Trophoblast cell (in vitro differentiated cells and primary cell): ENCODE results near the gene PUM2.

Experiments used
- DNase-seq, 2 donors: peaks; one replicate each; pipeline ENCODE4 v3.0.0-alpha.2; 2016
- H2AFZ ChIP-seq: 2 replicates; pipeline ENCODE4 v1.6.1; 2013; ENCODE audit warnings: low read length, moderate library complexity, mild to moderate bottlenecking; ENCODE audit not compliant: insufficient read depth, poor library complexity
- H2AK5ac ChIP-seq: 2 replicates; pipeline ENCODE4 v1.6.1; 2013; ENCODE audit warnings: mild to moderate bottlenecking, low read length
- H2BK120ac ChIP-seq: 2 replicates; pipeline ENCODE4 v1.6.1; 2013; ENCODE audit warnings: low read length, mild to moderate bottlenecking, moderate library complexity; ENCODE audit not compliant: insufficient read depth, poor library complexity
- H2BK12ac ChIP-seq: 2 replicates; pipeline ENCODE4 v1.6.1; 2013; ENCODE audit warnings: mild to moderate bottlenecking, low read length, moderate library complexity
- H2BK5ac ChIP-seq: 2 replicates; pipeline ENCODE4 v1.6.1; 2013; ENCODE audit warnings: low read length, low read depth, moderate library complexity, mild to moderate bottlenecking; ENCODE audit not compliant: poor library complexity
- H3K14ac ChIP-seq: 2 replicates; pipeline ENCODE4 v1.6.1; 2013; ENCODE audit warnings: mild to moderate bottlenecking, low read length
- H3K18ac ChIP-seq: 2 replicates; pipeline ENCODE4 v1.6.1; 2013; ENCODE audit warnings: mild to moderate bottlenecking, low read length
- H3K23ac ChIP-seq: 2 replicates; pipeline ENCODE4 v1.6.1; 2013; ENCODE audit warnings: low read length
- H3K27ac ChIP-seq: 2 replicates; pipeline ENCODE4 v1.5.1; 2013; ENCODE audit warnings: low read depth, mild to moderate bottlenecking, inconsistent platforms, low read length, moderate library complexity
- H3K27me3 ChIP-seq: 2 replicates; pipeline ENCODE4 v1.6.1; 2013; ENCODE audit warnings: inconsistent platforms, mild to moderate bottlenecking, low read length, moderate library complexity; ENCODE audit not compliant: insufficient read depth
- H3K36me3 ChIP-seq, 2 experiments: 1 replicate in 1 of 2; 2 replicates in 1 of 2; pipeline ENCODE4 v1.6.1; 2013; ENCODE audit warnings: low read length in 2 of 2, mild to moderate bottlenecking in 2 of 2, moderate library complexity in 1 of 2; ENCODE audit not compliant: insufficient read depth in 2 of 2, control insufficient read depth in 1 of 2
- H3K4ac ChIP-seq: 2 replicates; pipeline ENCODE4 v1.6.1; 2013; ENCODE audit warnings: low read depth, mild to moderate bottlenecking, low read length, moderate library complexity
- H3K4me1 ChIP-seq, 2 experiments: 1 replicate in 1 of 2; 2 replicates in 1 of 2; pipeline ENCODE4 v1.6.1; 2013; ENCODE audit warnings: low read length in 2 of 2, mild to moderate bottlenecking in 2 of 2, moderate library complexity in 1 of 2; ENCODE audit not compliant: insufficient read depth in 2 of 2, control insufficient read depth in 1 of 2
- H3K4me2 ChIP-seq: 2 replicates; pipeline ENCODE4 v1.6.1; 2013; ENCODE audit warnings: inconsistent platforms, mild to moderate bottlenecking, low read length, moderate library complexity
- H3K4me3 ChIP-seq: 2 replicates; pipeline ENCODE4 v1.5.1; 2013; ENCODE audit warnings: mild to moderate bottlenecking, low read depth, low read length, inconsistent platforms
- H3K79me1 ChIP-seq: one replicate; pipeline ENCODE4 v1.6.1; 2013; ENCODE audit warnings: low read length
- H3K79me2 ChIP-seq: 2 replicates; pipeline ENCODE4 v1.6.1; 2013; ENCODE audit warnings: low read length, mild to moderate bottlenecking; ENCODE audit not compliant: control insufficient read depth, insufficient read depth, poor library complexity
- H3K9ac ChIP-seq: 2 replicates; pipeline ENCODE4 v1.6.1; 2013; ENCODE audit warnings: mild to moderate bottlenecking, low read length
- H3K9me3 ChIP-seq: 2 replicates; pipeline ENCODE4 v1.6.1; 2013; ENCODE audit warnings: low read depth, mild to moderate bottlenecking, control low read depth, inconsistent platforms, low read length; ENCODE audit not compliant: insufficient read depth
- H4K12ac ChIP-seq: 2 replicates; pipeline ENCODE4 v1.6.1; 2013; ENCODE audit warnings: low read depth, mild to moderate bottlenecking, low read length, moderate library complexity
- H4K8ac ChIP-seq: 2 replicates; pipeline ENCODE4 v1.6.1; 2013; ENCODE audit warnings: low read depth, mild to moderate bottlenecking, low read length, moderate library complexity
- H4K91ac ChIP-seq: one replicate; pipeline ENCODE4 v1.6.1; 2013; ENCODE audit warnings: low read depth, mild to moderate bottlenecking, low read length, moderate library complexity
- WGBS: extraction: QIAGEN DNeasy Blood & Tissue Kit; methylation state at CpG from one replicate; pipeline ENCODE4 v1.1.7; 2013; ENCODE audit warnings: missing lambda C conversion rate; ENCODE audit not compliant: insufficient read length, insufficient coverage; ENCODE audit errors: extremely low coverage; 5-methylcytosine and 5-hydroxymethylcytosine counted together

The PUM2 gene

GRCh38 chr2:20216130-20217025, 134.3 kb downstream of the PUM2 start:
- H2BK120ac ChIP-seq, result no peak overlapping the region
- peaks cover 19% of the 10 kb centered on the region for H3K79me1 ChIP-seq
- H3K9me3 ChIP-seq, result peaks cover 1% of the 10 kb centered on the region
- peaks cover 3 to 15% of the 10 kb centered on the region in 2 experiments for H3K36me3 ChIP-seq
- no peak overlapping the region for H3K4ac ChIP-seq
- H2AK5ac ChIP-seq, result no peak overlapping the region
- H4K91ac ChIP-seq, result no peak overlapping the region
- no peak for DNase-seq
- no peak overlapping the region for H3K27ac ChIP-seq
- no peak overlapping the region for H2BK5ac ChIP-seq
- H3K79me2 ChIP-seq, result no peaks in the 10 kb centered on the region
- no peak overlapping the region for H3K14ac ChIP-seq
- H4K8ac ChIP-seq, result no peak overlapping the region
- no peak overlapping the region for H2AFZ ChIP-seq
- no CpG with 5 or more reads among the region's 22 CpGs for WGBS
- H3K9ac ChIP-seq, result no peak overlapping the region
- no peak overlapping the region for H3K4me2 ChIP-seq
- H4K12ac ChIP-seq, result no peak overlapping the region
- H3K27me3 ChIP-seq, result no peaks in the 10 kb centered on the region
- H3K4me3 ChIP-seq, result no peak overlapping the region
- no peak overlapping the region for H3K23ac ChIP-seq
- H3K18ac ChIP-seq, result no peak overlapping the region
- peaks cover 18% of the 10 kb centered on the region in 2 experiments for H3K4me1 ChIP-seq
- H2BK12ac ChIP-seq, result no peak overlapping the region

- no peak overlapping the region for H3K18ac ChIP-seq
- no peak overlapping the region for H3K4ac ChIP-seq
- H3K4me2 ChIP-seq, result no peak overlapping the region
- no peak overlapping the region for H2BK12ac ChIP-seq
- H3K36me3 ChIP-seq, result peaks cover 3 to 16% of the 10 kb centered on the region in 2 experiments
- H3K4me1 ChIP-seq, result peaks cover 18% of the 10 kb centered on the region in 2 experiments
- H3K9ac ChIP-seq, result no peak overlapping the region
- no peak overlapping the region for H2AFZ ChIP-seq
- H3K4me3 ChIP-seq, result no peak overlapping the region
- H3K79me2 ChIP-seq, result no peaks in the 10 kb centered on the region
- H3K9me3 ChIP-seq, result peaks cover 1% of the 10 kb centered on the region
- no peak overlapping the region for H2BK120ac ChIP-seq
- H4K8ac ChIP-seq, result no peak overlapping the region
- H4K91ac ChIP-seq, result no peak overlapping the region
- H3K14ac ChIP-seq, result no peak overlapping the region
- no peak overlapping the region for H2BK5ac ChIP-seq
- H3K23ac ChIP-seq, result no peak overlapping the region
- no peak overlapping the region for H3K27ac ChIP-seq
- H3K79me1 ChIP-seq, result peaks cover 19% of the 10 kb centered on the region
- no peak overlapping the region for H2AK5ac ChIP-seq
- H4K12ac ChIP-seq, result no peak overlapping the region
- WGBS, result no CpG with 5 or more reads among the region's 13 CpGs
- no peaks in the 10 kb centered on the region for H3K27me3 ChIP-seq
- DNase-seq, result no peak
These were observed 135.2 kb downstream of the PUM2 start for GRCh38 chr2:20215183-20216040.

GRCh38 chr2:20214566-20215182, 136.0 kb downstream of the PUM2 start:
- no peak for DNase-seq
- H2BK120ac ChIP-seq, result no peak overlapping the region
- H2AFZ ChIP-seq, result no peak overlapping the region
- no peak overlapping the region for H3K23ac ChIP-seq
- no peak overlapping the region for H4K12ac ChIP-seq
- H3K14ac ChIP-seq, result no peak overlapping the region
- H3K9ac ChIP-seq, result no peak overlapping the region
- no peak overlapping the region for H3K18ac ChIP-seq
- H3K4ac ChIP-seq, result no peak overlapping the region
- H3K36me3 ChIP-seq, result peaks cover 3 to 16% of the 10 kb centered on the region in 2 experiments
- H3K27ac ChIP-seq, result no peak overlapping the region
- H2BK5ac ChIP-seq, result no peak overlapping the region
- no CpG with 5 or more reads among the region's 2 CpGs for WGBS
- H3K4me3 ChIP-seq, result no peak overlapping the region
- no peaks in the 10 kb centered on the region for H3K27me3 ChIP-seq
- H3K9me3 ChIP-seq, result peaks cover 1% of the 10 kb centered on the region
- peak overlapping the region; percentile 22 for H2AK5ac ChIP-seq
- peak overlapping the region; percentile 31 for H4K91ac ChIP-seq
- peaks cover 18% of the 10 kb centered on the region in 2 experiments for H3K4me1 ChIP-seq
- H3K79me1 ChIP-seq, result peaks cover 19% of the 10 kb centered on the region
- H2BK12ac ChIP-seq, result peak overlapping the region; percentile 15
- no peaks in the 10 kb centered on the region for H3K79me2 ChIP-seq
- no peak overlapping the region for H4K8ac ChIP-seq
- H3K4me2 ChIP-seq, result no peak overlapping the region
